T follicular helper cell (primary cell): ENCODE measurements around the gene ATOH8.

ENCODE experiments used
- DNase-seq: peaks from one replicate; pipeline ENCODE4 v3.0.0-alpha.2; 2020; ENCODE audit warnings: low read depth

Gene ATOH8

DNA sequence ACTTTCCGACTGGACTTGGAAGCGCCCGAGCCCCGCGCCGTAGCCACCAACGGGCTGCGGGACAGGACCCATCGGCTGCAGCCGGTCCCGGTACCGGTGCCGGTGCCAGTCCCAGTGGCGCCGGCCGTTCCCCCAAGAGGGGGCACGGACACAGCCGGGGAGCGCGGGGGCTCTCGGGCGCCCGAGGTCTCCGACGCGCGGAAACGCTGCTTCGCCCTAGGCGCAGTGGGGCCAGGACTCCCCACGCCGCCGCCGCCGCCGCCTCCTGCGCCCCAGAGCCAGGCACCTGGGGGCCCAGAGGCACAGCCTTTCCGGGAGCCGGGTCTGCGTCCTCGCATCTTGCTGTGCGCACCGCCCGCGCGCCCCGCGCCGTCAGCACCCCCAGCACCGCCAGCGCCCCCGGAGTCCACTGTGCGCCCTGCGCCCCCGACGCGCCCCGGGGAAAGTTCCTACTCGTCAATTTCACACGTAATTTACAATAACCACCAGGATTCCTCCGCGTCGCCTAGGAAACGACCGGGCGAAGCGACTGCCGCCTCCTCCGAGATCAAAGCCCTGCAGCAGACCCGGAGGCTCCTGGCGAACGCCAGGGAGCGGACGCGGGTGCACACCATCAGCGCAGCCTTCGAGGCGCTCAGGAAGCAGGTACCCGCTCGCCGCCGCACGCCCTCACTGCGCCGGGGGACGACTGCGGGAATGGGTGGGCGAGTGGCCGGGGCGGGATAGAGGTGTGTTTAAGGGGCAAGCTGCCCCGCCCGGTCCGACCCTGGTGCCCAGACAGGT, 713 bp downstream of the ATOH8 start:
- peak; percentile 12 for DNase-seq

DNA sequence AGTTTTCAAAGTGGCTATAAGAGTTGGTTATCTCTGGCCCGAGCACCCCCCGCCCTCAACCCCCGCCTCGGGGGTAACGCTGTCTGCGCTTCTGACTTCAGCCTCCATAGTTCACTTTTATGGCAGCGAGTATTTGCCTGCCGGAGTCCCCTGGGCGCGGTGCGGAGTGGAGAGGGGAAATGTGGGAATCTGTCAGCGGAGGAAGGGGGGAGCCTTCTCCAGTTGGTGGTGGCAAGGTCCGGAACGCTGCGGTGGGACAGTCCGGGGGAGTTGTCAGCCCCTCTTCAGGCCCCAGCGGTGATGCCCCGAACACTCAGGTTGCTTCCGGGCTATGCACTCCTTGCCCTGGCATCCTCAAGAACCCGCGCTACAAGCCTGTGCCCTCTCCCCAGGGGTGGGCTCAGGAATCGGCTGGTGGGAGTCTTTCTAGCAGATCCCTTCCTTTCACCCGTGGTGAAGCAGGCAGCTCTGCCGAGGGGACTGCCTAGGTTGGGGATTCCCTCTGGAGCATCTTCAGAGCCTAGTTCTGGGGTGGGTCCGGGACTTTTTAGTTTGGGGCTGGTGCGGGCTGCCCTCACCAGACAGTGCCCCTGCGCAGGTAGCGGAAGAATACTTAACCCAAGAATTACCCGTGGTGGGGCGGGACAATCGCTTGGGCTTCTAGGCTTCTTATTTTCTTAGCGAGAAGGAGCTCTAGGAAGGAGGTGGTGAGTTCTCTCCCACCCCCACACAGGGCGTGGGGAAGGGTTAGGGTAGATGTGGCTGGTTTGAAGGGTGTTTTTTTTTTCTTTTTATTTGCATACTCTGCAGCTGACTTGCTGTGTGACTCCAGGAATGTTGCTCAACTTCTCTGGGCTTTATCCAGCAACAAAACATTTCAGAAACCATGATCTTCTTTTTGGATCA, 1.6 kb downstream of the ATOH8 start:
- no peak for DNase-seq

DNA sequence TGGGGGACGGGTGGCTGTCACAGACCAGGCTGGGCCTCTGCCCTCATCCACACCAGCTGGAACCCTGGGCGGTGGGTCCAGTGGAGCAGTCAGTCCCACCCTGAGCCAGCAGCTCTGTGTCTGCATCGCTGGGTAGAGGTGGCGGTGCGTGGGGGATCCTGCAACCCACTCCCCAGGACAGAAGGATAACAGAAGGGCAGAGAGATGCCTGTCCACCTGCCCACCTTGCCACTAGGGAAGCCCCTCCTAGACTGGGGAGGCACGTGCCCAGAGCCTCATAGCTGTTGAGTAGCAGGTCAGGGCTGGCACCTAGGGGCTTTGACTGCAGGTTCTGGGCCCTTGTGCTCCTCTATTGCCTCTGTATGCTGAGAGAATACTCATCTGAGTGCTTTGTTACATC, 2.4 kb downstream of the ATOH8 start:
- no peak for DNase-seq

DNA sequence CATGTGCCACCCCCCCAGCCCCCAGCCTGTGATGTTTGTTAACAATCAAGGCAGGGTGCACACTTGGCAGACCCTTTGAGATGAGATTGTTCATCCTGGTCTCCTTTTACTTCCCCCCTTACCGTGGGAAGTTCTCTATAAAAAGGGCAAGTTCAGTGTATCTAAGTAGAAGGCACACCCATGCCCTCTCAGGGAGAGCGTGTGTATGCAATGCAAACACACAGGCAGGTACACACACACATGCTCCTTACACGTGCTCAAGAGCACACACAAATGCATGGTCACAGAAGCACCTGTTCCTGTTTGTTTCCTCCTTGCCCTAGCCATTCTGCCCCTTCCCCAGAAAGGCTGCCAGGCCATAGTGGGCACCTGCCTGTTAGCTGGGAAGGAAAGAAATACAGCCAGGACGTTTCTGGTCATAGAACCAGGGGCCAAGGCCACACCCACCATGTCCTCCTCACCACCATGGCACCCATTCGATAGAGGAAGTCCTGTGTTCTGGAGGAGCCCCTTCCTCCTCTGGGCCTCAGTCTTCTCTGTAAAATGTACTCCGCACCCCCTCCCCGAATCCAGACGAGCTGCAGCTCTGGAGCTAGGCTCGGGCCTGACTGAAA, 3.1 kb downstream of the ATOH8 start:
- DNase-seq = no peak

DNA sequence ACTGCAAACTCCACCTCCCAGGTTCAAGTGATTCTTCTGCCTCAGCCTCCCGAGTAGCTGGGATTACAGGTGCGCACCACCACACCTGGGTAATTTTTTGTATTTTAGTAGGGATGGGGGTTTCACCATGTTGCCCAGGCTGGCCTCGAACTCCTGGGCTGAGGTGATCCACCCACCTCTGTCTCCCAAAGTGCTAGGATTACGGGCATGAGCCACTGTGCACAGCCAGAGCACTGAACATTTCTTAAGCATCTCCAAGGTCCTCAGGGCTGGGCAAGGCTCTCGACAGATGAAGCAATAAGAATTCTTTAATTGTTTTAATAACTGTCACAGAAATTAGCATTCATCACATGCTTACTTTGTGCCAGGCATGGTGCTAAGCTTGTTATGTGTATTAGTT, 4.1 kb downstream of the ATOH8 start:
- no peak for DNase-seq

DNA sequence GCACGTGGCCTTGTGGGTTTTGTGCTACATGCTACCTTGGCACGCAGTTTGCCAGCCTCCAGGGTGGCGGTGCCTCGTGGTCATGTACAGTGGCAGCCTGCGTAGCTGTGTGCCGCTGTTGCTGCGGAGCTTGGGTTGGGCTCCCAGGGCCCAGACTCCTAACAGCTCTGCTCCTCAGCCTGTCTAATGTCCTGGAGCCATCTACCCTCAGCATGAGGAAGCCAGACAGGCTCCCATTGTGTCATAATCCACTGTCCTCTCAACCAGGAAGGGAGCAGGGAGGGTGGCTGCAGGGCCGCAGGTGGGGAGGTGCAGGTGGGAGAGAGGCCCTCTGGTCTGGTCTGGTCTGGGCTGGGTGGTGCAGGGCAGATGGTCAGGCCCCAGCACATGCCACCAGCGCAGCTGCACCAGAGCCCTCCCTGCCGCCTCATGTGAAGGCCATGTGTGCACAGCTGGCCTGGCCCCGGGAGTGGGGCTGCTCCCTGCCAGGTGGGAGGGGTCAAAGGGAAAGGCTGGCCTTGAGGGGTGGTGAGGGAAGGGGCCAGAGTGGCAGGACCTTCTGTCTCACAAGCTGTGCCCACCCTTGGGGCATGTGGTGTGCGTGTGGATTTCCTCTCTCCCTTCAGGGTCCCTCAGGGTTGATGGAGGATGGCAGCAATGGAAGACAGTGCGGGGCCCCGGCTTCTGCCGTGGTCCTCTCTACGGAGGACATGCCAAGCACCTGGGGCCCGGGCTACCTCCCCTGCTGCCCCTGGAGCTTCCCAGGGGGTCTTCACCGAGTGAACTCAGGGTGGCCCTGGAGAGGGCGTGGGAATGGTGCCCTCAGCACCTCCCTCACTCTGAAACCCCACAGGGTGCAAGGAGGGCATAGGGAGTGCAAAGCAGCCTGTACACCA, 4.8 kb downstream of the ATOH8 start:
- DNase-seq = no peak

DNA sequence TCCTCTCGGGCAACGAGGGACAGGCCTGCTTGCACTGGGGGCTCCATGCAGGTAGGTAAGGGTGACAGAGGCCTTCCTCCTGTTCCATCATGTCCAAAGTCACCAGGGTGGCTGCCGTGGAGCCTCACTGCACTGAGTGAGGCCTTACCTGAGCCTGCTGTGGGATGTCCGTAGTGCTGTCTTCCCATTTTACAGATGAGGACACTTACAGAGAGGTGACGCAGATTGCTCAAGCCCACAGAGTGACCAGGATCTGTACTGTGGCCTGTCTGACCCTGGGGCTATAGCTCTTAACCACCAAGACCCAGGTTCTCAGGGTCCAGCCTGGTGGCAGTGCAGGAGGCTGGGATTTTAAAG, 5.4 kb downstream of the ATOH8 start:
- DNase-seq = no peak

DNA sequence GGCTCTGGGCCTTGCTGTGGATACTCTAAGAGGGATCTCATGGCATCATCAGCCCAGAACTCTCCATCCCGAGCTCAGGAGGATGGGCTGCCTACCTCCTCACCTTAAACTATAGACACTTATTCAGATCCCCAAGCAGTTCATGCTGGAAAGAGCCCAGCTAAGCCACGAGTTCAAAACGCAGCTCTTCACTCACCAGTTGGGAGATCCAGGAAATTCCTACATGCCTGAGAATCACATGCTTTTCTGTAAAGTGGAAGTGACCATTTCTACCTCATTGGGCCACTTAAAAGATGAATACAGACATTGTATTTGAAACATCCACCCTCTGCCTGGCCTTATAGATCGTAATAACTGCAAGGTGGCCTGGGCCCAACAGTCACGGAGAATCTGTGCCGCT, 6.6 kb downstream of the ATOH8 start:
- DNase-seq = no peak

DNA sequence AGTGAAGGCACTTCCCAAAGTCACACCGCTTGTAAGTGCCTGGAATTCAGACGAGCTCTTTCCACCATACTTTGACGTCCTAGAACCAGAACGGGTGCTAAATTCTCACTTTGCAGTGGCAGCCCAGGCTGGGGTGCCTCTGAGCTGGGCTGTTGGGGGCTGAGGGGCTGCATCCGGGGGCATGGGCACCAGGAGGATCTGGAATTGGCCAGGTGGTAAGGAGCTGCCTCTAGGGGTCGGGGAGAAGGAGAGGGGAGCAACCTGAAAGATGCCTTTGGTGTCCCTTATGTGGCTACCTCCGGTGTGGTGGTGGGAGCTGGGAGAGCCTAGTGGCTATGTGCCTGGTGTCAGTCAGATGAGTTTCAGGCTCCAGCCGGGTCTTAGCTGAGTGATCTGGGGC, 7.1 kb downstream of the ATOH8 start:
- no peak for DNase-seq

DNA sequence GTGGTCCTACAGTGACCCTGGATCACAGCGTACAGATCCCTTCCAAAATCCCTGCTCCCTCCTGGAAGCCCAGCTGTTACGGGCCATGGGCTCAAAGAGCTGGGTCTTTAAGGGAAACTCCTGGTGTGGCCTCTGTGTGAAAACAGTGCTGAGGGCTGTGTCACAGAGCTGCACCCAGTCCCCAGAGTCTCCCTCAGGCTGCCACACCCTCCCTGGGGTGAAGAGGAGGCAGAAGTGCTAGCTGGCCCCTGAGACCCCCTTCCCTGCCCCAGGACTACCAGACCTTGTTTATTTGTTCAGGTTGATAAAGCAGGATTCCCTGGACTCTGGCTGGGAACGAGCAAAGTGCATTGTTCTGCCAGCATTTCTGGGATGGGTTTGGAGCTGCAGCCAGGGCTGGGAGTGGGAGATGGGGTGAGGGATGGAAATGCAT, 7.7 kb downstream of the ATOH8 start:
- DNase-seq = no peak

DNA sequence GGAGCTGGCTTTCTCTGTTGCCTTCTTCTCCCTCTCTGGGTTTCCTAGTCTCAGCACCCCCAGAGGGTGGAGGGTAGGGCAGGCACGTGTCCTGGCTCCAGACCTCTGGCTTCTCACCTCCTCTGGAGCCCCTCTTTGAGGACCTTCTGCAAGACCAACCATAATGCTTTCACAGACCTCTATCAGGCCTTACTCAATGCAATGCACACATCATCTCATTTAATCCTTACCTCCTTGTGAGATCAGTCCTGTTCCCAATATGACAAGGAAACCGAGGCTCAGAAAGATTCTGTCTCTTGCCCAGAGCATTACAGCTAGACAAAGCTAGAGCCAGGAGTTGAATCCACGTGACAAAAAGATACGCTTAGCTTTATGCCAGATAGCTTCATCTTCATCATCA, 8.2 kb downstream of the ATOH8 start:
- no peak for DNase-seq

DNA sequence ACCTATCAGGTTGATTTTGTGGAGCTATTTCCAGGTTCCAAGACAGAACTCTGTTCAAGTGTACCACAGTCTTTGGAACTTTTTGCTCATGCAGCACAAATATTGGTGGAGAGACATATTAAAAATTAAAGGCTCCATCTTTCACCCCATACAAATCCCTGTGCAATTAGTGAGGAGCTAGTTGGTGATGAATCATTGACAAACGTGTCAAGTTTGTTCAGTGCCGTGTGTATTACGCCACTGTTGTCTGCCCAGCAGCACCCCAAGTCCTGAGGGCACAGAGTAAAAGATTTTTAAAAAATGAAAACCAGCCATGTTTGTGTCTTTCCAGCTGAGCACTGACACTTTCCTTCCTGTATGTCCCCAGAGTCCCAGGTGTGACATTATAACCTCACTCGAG, 9.3 kb downstream of the ATOH8 start:
- DNase-seq = no peak

DNA sequence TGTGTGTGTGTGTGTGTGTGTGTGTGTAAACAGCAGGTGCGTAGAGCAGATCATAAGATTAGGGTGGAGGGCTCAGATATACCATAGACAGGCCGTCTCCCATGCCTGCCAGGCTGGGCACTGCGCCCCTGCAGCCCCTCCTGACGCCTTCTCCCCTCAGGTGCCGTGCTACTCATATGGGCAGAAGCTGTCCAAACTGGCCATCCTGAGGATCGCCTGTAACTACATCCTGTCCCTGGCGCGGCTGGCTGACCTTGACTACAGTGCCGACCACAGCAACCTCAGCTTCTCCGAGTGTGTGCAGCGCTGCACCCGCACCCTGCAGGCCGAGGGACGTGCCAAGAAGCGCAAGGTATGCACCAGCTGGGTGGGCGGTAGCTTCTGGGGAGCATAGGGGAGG, 10.0 kb downstream of the ATOH8 start:
- DNase-seq = no peak

DNA sequence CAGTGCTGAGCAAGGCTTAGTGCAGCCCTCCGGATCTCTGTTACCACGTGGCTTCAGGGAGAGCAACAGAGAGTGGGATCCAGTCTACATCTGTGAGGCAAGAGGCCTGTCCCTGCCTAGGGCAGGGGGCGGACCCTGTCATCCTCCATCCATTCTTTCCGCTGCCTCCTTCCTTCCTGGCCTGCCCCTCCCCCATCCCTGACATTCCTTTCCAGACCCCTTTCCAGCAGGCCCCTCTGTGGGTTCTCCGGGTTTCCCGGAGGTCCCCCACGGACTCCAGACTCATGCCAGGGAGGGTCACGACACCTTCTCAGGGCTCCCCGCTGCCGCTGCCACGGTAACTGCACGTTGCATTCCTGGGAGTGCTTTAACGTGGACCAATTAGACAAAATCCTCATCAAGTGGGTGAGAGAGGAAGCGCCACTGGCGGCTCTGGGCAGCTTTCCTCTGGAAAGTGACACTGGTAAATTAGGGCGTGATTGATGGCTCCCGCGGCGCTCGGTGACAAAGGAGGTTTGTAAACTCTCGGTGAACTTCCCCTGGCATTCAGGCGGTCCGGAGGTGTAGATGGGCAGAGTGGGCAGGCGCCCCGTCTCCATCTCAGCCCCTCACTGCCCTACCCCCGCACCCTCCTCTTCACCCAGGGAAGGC, 11.4 kb downstream of the ATOH8 start:
- no peak for DNase-seq

DNA sequence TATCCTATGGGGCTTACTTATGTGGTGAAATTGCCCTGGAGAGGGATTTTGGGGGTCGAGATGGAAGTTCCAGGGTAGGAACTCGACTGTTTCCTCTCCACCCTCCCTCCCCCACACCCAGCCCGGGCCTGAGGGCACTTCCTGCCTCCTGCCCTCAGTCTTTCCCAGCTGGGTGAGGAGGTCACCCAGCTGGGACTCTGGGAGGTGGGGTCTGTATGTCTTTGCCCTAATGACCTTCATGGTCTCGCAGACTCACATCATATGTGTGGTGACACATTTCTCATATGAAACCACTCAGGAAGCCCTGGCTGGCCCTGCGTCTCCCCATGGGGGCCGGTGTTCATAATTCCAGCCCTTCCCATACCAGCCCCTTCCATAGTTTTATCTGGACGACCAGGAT, 12.4 kb downstream of the ATOH8 start:
- DNase-seq = no peak

DNA sequence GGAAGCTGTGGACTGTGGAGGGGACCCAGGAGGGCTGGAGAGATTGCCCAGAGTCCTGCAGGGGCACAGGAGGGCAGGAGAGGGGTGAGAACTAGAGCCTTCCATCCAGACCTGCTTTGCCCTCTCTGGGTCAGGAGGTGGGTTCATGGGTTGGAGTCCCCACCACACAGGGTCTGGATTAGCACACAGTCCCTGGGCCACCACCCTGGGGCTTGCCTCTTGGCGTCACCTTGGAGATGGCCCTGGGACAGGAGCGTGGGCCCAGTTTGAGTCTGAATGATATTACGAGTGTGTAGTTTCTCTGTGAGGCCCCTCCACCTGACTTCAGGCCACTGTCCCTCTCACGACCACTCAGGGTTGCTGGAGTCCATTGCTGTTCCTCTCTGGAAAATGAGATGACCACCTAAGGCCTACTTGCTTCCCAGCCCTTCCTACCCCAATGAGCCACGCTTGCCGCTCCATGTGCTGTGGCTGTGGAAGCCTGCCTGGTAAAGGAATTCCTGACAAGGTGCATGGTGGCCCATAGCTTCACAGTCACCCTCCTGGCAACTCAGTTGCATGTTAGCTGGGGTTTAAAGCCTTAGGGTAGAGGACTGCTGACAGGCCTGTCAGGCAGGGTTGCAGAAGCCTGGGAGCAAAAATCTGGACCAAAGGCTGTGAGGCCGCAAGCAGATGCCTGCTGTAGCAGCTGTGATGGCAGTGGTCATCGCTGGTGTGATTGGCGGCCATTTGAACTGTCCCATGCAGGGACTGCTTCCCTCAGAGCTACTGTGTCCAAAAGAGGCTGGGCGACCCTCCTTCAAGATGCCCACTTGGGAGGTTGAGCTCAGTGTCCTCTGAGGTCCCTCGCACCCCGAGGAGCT, 14.2 kb downstream of the ATOH8 start:
- DNase-seq = no peak

DNA sequence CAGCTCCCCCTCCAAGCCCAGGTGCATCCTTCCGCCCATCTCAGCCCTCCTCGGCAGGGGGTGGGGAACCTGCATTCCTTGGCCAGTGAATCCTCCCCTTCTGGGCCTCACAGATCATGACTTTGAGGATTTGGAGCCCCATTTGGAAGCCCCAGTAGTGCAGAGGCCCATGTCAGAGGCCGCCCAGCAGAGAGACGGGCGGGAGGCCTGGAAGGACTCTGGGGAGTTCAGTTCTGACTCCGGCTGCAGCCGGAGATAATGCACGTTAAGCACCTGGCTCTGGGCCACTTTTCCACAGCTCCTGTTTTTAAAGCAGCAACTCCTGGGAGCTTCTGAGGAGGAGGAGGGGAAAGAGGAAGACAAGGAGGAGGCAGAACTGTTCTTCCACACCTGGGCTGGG, 14.9 kb downstream of the ATOH8 start:
- DNase-seq = no peak

DNA sequence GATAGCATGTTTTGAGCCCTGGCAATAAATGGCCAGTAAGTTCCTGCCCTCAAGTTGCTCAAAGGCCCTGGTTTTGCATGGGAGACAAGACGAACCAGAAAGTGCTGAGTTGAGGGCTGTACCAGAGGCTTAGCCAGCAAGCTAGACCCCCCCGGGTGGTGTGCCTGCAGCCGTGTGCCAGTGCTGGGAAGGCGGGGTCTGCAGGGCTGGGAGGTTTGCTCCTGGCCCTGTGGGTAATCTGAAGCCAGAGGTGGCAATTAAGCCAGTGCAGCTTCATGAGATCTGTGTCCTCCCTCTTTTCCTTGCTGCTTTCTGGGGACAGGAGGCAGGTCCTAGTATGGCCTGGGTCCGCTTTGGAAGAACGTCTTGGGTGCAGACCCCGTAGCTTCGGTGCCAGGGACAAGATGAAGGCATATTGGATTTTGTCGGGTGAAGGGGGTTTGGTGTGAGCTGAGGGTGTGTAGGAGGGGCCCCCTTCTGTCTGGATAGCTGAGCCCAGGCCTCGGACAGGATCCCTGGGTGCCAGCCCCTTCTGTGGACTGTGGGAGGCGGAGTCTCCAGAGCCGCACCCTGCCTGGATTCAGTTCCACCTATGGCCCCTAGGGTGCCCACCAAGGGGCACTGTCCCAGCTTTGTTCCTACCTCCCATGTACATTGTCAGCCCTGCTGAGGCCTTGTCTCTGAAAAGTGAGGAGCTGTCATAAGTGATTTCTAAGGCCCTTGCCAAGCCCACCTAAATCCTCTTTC, 15.6 kb downstream of the ATOH8 start:
- no peak for DNase-seq

DNA sequence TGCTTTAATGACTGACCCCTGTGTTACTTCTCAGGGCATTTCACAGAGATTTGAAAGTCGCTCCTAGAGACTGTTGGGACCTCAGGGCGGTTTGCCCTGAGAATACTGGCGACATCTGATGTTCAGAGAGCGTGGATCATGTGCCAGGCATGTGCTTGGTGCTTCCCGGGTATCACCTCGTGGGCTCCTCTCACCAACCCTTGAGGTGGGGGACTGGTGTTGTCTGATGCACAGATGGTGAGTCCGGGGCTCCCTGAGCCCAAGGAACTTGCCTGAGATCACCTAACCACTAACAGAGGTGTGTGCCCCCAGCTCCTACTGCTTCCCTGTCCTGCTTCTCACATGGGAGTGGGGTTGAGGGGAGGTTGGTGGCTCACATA, 16.2 kb downstream of the ATOH8 start:
- DNase-seq = no peak

DNA sequence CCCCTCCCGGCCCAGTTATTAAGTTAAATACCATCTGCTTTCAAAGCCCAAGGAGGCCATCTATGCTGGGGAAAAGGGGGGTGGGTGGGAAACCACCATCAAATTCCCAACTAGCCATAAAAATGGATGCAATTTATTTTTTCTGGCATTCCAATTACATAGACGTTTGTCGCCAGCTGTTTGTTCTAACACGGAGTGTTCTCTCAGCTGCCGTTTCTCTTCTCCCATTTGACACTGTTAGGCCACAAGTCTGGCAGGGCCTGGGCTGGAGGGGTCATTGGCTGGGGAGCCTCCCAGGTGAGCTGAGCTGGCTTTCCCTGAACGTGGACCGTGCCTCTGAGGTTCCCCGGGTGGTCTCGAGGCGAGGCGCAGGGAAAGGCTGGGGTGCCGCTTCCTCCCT, 16.6 kb downstream of the ATOH8 start:
- no peak for DNase-seq
